GM18520 (cell line): ENCODE results near the gene CYBA.
"Not testable (repeated sequence)": the region's sequence is repeated elsewhere in the genome, so short reads cannot be mapped to it uniquely, and the experiment has no call there.

Experiments
- ATAC-seq: cut with Tn5 transposase; IDR thresholded peaks from one replicate; pipeline ENCODE4 v1.9.1; 2021; ENCODE audit not compliant: unreplicated experiment

Gene CYBA

DNA sequence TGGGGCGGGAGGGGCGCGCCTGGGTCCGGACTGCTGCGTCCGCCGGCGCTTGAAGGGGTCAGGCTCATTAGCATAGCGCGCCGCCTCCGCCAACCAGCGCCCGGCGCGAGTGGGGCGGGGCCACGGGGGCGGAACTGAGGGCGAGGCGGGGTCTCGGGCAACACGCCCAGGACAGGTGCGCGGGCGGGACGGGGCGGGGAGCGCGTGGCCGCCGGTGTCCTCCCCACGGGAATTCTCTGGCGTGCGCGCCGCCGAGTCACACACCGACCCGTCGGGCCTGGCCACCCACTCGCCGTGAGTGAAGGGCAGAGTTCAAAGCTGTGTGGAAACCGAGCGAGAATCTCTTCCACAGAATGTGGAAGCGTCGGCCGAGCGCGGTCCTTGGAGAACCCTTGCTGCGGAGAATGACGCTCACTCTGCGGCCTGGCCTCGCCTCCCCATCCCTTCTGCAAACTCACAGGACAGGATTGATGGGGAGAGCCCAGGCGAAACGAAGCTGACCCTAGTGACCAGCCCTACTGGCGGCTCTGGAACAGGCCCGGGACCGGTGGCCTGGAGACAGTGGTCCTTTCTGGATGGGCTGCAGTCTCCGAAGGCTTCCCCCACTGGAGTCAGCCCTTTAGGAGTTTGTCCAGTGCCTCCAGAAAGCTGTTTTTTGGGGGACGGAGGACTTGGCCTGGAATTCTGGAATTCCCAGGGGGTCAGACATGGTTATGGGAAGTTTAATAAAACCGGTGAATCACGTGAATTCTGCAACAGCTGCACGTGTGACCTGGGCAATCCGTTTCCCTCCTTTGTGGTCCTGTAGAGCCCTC, 35.8 kb upstream of the CYBA start, which contains the start of gene SNAI3:
TSS of gene SNAI3 (minus strand) at position 69 of the 815 bp plus-strand sequence. CDS start 101 bp downstream, outside the sequence.
- ATAC-seq: peak; percentile 64

DNA sequence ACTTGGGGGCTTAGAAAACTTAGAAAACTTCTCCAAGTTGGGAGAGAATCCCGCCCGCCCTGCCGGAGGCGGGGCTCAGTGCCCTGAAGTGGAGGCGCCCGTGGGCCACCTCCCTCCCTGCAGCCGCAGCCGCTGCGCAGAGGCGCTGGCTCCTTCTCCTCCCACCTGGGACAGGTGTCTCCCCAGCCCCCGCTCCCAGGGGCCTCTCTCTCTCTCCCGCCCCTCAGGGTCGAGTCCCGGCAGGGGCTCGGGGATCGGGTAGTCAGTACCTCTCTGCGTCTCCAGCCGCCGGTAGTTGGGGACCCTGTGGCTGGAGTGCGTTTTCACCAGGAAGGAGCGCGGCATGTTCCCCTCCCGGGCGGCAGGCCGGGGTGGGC, 35.2 kb upstream of the CYBA start:
- peak; percentile 11 for ATAC-seq

DNA sequence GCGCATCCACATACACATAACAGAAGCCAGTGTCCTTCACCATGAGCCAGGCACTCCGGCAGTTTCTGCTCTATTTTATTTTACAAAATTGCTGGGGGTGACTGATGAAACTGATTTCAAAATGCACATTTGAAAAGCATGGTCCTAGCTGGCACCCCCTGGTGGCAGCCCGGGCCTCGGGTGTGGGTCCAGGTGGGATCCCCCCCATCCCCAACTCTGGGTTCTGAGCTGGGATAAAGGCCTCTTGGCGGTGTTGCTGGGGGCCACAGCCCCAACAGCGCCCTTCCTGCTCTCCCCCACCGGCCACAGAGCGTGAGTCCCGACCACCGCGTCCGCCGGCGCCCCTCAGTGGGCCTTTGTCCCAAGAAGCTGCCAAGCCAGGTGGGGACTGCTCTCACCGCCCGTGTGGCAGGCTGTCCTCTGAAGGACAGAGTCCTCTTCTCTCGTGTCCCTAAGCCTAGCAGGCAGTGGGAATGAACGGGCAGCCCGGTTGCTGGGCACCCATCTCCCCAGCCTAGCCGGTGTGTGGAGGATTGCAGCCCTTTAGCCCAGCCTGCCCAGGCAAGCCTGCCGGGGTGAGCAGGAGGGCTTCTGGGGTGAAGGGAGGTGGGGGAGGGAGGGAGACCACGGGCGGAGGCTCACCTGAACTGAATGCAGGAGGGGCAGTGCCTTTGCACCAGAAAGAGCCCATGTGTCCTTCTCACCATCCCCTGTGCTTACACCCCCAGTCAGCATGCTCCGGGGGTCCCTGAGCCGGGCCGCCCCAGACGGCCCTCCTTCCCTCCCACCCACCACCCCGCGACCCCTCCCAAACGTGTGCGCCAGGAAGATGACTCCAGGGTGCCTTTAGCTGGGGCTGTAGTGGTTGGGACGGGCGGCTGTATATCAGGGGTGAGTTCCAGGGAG, 34.6 kb upstream of the CYBA start:
- ATAC-seq: no peak

DNA sequence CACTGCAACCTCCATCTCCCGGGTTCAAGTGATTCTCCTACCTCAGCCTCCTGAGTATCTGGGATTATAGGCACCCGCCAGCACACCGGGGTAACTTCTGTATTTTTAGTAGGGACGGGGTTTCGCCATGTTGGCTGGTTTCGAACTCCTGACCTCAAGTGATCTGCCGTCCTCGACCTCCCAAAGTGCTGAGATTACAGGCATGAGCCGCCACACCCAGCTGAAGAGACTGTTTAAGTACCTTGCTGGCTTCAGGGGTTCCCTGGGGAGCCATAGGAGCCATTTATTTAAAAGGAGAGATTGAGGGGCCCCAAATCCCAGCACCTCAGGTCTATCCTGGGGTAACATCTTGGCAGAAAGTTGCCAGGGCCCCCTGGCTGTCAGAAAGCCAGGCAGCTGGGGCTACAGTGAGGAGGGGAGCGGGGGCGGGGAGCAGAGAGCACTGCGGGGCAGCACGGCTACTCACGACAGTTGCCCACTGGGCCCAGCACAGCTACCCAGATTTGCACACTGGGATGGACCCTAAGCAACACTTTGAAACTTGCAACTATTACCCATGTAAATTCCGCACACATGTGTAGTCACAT, 33.8 kb upstream of the CYBA start:
- ATAC-seq: no peak

DNA sequence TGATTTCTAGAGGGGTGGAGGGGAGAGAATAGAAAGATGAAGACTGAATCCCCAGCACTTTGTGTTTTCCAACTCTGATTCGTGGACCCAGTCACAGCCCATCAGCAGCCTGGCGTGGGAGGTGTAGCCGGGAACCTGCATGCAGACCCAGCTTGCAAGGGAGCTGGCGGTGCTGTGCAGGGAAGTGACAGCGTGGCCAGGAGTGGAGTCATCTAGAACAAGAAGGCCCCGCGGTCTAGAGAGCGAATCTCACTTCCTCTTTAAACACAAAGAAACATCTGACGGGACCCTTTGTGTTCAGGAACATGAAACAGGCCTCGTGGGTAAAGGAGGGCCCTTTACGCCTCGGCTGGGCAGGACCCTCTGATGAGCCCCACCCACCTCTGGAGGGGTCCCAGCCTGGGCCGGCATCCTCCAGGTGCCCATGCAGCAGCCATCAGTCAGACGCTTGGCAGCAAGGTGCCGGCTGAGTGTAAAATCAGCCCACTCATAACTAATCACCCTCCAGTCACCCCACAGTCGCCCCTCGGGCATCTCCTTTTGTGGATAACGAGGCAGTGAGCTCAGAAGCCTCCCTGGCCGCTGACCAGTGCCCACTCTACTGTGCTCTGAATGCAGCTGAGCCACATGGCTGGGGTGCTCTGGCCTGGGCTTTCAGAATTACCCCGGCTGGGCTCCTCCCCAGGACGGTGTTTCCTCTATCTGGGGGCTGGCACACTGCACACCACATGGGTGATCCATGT, 31.0 kb upstream of the CYBA start:
- peak; percentile 38 for ATAC-seq

DNA sequence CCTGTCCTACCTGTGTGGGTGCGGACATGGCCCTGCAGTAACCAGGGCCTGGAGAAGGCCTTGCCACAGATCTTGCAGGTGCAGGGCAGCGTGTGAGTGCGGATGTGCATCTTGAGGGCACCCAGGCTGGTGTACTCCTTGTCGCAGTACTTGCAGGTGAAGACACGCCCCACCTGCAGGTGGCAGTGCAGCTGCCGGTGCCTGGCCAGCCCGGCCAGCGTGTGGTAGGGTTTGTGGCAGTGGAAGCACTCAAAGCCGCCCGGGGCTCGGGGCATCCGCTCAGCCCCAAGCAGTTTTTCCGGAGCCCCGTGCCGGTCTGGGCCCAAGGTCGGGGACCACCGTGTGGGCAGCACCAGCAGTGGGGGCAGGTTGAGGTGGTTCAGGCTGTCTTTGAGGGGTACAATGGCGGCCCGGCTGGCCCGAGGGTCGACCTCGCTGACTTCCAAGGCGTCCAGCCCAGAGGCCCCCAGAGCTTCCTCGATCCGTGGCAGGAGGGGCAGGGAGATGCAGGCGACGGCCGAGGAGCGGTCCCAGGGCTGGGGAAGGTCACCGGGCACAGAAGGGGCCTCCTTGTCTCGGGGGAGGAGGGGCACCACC, 30.3 kb upstream of the CYBA start:
- ATAC-seq: no peak

DNA sequence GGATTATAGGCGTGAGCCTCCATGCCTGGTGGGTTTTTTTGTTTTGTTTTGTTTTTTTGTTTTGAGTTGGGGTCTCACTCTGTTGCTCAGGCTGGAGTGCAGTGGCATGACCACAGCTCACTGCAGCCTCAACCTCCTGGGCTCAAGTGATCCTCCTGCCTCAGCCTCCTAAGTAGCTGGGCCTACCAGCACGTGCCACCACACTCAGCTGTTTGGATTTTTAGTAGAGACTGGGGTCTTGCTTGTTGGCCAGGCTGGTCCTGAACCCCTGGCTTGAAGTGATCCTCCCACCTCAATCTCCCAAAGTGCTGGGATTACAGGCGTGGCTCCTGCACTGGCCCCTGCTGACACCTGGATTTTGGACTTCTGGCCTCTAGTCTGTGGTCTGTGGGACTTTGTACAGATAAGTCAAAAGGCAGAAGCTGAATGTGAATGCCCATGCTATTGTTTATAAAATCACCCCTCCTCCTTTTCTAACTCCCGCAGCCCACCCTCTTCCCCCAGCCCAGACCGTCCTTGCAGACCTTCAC, 29.8 kb upstream of the CYBA start:
- no peak for ATAC-seq

DNA sequence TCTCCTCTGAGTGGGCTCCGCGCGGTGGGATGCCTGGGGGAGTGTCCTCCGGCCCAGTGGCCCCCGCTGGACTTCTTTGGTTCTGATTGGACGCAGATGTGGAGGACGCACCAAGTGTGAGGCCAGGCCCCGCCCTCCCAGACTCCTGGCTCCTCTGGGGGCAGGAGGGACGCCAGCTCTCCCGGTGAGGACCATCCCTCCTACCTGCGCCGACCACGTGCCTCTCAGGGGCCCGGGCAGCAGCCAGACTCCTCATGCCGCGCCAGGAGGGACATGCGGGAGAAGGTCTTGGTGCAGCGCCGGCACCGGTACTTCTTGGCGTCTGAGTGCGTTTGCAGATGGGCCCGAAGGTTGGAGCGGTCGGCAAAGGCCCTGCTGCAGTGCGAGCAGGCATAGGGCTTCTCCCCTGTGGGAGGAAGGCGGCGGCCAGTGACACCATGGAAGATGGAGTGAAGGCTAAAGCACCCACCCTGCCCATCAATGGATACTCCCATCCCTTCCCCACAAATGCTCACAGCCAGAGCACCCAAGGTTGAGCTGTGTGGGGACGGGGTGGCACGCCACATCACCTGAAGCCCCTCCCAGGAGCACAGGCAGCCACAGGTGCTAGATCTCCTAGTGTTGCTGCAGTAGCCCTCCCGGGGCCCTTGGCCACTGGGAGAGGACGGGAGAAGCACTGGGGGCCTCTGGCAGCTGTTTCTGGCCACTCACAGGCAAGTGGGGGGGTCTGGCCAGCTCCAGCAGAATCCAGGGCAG, 27.5 kb upstream of the CYBA start:
- no peak for ATAC-seq

DNA sequence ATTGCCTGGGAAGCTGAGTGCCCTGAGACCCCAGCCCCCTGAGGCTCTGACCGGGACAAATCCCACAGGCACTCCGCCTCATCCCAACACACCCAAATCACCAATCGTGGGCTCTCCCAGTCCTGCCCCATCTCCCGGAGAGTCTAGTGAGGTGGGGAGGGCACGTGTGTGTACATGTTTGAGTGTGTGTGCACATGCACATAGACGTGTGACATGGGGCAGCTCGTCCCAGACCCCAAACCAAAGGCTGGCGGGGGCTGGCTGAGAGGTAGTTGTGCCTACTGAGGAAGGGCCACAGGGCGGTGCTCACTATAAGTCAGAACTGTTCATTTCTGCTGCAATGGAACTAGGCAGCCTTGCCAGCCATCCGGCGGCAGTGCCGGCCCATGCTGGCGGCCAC, 26.9 kb upstream of the CYBA start:
- ATAC-seq: no peak

DNA sequence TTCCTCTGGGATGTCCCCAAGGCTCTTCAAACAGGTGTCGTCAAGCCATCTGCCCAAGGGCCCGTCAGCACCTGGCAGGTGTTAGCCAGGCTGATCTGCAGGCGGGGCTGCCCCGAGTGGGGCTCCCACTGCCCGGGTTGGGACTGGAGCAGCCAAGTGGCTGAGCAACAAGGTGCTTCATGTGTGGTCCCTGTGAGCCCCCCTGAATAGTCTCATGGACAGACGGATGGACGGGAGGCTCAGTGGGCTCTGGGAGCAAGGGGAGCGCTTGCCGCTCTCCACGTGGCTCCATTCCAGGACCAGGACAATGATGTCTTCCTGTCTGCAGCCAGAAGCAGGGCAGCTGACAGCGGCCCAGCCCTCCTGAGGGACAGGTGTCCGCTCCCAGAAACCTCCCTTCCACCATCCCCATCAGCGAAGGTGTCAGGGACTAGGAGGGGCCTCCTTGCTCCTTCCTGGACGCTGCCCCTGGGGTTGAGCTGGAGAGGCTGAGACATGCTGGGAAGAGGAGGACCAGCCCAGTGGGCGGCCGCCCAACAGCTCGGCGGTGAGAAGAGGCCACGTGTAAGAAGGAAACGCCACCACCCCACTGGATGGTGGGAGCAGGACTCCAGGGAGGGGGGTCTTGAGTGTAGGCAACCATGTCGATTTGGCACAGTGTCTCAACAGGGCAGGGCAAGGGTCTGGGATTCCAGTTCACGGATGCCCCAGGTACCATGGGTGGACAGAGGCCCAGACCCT, 25.8 kb upstream of the CYBA start:
- no peak for ATAC-seq

DNA sequence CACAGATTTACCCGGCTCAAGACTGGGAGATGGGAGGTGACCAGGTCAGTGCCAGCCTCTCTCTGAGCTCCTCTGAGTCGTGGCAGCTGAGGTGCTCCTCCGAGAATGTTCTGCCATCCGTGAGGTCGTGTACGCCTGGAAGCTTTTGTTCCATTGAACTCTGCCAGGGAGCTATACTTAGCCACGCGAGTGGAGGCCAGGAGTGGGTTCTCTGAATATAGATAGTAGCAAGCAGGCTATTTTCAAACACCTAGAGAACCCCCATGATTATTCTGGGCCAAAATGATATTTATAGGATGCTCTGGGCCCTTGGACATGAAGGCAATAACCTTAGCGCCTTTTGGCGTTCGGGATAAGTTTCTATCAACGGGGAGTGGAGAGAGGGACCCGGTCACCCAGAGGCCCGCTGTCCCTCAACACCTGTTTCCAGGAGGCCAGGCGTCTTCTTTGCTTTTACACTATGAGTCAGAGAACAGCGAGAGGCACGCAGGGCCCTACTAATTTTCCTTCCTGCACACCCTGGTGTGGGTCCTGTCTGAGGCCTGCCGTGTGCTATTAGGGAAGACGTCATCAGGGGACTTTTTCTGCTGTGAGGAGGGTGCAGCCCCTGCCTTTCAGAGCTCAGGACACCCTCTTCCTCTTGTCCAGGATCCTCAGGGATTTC, 23.0 kb upstream of the CYBA start:
- no peak for ATAC-seq

DNA sequence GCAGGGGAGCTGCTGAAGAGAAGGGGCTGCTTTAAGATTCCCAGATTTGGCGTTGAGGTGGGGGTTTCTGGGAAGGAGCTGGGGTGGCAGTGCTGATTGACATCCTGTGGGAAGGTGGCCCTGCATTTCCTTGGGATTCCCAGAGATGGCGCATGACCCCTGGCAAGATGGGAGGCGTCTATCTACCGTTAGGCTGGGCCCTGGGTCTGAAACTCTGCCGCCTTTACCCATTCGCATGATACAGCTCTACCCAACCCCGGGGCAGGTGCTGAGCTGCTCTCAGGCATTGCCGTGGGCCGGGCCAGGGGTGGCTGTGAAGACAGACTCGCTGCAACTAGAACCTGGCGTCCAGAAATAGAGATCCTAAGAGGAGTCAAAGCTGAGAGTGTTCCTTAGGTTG, 21.9 kb upstream of the CYBA start:
- ATAC-seq: no peak

DNA sequence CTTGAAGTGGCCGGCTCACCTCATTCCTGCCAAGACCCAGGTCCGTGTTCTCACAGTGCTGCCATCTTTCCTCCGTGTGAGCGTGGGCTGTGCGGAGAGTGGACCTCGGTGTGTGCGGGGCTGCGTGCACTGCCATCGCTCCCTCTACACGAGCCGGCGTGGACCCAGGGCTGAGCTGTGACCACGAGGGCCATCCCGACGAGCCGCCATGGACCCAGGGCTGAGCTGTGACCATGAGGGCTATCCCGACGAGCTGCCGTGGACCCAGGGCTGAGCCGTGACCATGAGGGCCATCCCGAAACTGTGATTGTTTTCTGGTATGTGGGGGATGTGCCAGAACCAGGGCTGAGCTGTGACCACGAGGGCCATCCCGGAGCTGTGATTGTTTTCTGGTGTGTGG, 21.0 kb upstream of the CYBA start:
- ATAC-seq: no peak

DNA sequence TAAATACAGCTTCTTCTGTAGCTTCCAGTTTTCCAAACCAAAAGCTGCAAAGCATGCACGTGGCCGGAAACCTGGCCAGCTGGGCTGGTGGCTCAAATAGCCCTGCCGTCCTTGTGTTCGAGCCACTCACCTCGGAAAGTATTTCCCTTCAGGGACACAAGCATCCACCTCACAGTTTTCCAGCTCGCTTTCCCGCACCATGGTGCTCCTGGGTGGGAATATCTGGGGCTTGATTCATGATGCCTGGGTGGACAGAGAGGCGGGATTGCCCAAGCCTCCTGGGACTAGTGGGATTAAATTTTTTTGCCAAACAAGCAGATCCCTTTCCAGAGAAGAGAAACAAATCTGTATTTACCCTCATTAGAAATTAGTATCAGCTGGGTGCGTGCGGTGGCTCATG, 19.1 kb upstream of the CYBA start:
- no peak for ATAC-seq

DNA sequence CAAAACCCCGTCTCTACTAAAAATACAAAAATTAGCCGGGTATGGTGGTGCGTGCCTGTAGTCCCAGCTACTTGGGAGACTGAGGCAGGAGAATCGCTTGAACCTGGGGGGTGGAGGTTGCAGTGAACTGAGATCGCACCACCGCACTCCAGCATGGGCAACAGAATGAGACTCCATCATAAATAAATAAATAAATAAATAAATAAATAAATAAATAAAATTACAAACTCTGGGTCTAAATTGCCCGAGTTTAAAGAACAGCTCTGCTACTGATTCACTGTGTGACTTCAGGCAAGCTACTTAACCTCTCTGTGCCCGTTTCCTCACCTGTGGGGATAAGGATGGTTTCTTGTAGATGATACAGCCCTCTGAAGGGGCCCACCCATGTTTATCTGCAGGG, 18.6 kb upstream of the CYBA start:
- not testable (repeated sequence) for ATAC-seq

DNA sequence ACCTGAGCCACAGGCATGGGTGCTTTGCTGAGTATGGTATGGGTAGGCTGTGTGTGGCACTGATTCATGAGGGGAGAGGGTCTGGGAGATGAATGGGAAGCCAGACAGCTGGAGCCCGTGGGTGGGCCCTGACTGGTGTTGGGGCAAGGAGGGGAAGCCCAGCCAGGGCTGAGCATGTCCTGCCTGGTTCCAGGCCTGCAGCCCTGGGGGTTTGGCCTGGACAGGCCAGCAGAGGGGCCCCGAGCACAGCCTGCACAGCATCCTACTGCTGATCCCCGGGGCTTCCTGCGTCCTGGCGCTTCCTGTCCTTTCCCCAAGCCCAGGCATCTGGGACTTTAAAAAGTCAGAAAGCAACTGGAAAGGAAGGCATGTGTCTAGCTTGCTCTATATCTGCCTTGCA, 16.6 kb upstream of the CYBA start:
- no peak for ATAC-seq

DNA sequence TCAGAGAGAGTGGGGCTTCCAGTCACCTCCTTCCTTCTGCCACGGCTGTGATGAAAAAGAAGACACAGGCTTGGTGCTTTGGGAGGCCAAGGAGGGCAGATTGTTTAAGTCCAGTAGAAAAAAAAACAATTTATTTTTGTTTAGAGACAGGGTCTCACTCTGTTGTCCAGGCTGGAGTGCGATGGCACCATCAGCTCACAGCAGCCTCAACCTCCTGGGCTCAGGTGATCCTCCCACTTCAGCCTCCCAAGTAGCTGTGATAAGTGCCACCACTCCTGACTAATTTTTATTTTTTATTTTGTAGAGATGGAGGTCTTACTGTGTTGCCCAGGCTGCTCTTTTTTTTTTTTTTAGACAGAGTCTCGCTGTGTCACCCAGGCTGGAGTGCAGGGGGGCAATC, 14.7 kb upstream of the CYBA start:
- ATAC-seq: no peak

DNA sequence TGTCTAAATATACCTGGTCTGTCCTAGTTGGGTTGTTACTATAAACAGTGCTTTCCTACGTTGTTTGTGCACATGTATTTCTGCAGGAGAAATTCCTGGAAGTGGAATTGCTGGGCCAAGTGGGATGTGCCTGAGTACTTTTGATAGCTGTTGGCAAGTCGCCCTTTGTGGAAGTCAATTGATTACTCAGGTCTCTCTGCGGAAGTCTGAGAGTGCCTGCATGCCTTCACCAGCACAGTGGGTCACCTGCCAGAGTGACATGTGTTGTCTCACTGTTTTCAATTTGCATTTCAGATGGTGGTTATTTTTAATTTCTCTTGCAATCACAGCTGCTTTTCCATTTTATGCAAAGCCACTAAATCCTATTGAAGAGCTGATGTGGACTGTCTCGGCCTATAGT, 14.3 kb upstream of the CYBA start:
- ATAC-seq: no peak
